Inferior parietal cortex (tissue), 1 donor: ENCODE data around the gene SLC40A1.

Source experiments
- DNase-seq: peaks from one replicate; pipeline ENCODE4 v3.0.0-alpha.2; 2016; ENCODE audit errors: extremely low spot score

Gene SLC40A1

GRCh38 chr2:189512879-189513278 is 67.7 kb downstream of the SLC40A1 start:
- no peak for DNase-seq

GRCh38 chr2:189511960-189512319 is 68.6 kb downstream of the SLC40A1 start:
- no peak for DNase-seq

- no peak for DNase-seq
Measured at GRCh38 chr2:189511210-189511959, 69.2 kb downstream of the SLC40A1 start.
